A549 treated with Hydrocortisone at 1 μM for 4 hours (cell line): ENCODE results near the gene PLAC8L1. TPM values are rescaled to one million over a fixed set of nuclear protein-coding genes. Genes with fewer than 3 reads are reported as not detected.

Experiments used
- total RNA-seq: library from RNA; stranded (reverse); fragments of 200-300 nt; extraction: Qiagen RNA extraction; gene quantifications from 5 replicates; pipeline ENCODE4 v1.2.3, GENCODE V29; 2022

Gene PLAC8L1, protein sequence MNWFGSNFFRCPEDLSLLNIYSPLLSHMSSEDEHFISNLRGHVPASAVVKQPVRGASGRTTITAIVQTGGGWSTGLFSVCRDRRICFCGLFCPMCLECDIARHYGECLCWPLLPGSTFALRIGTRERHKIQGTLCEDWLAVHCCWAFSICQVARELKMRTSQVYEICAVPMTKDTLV
- 0.20 to 0.40 TPM (median 0.22 TPM) in 5 replicates for total RNA-seq

DNA sequence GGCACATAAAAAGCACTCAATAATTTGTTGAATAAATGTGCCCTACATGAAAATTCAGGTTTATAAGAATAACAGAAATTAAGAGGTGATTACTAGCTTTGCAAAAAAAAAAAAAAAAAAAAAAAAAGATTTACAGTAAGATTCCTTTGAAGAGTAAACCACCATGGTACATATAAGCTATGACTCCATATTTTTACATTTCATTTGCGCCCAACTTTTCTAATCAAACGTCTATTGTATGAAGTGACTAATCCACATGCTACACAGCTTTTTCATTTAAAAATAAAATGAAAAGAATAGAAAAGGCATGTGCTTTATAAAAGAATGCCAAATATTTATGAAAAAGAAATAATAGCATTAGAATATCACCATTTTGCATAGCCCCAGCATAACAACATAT, at the start of gene PLAC8L1:
Gene PLAC8L1, minus strand, starts transcription at position 101 of the 400 bp plus-strand sequence. CDS start 1,266 bp downstream, outside the sequence.

Other genes with a start within 250 kb of the PLAC8L1 start
- gene GRXCR2, start 232.6 kb downstream of the PLAC8L1 start, total RNA-seq, result not detected in 5 replicates
- 2.0 to 2.8 TPM (median 2.4 TPM) in 5 replicates for gene SH3RF2, start 169.0 kb downstream of the PLAC8L1 start, total RNA-seq
- 49.8 to 66.5 TPM (median 51.9 TPM) in 5 replicates for gene LARS1, start 77.1 kb upstream of the PLAC8L1 start, total RNA-seq
- gene RBM27, start 98.0 kb upstream of the PLAC8L1 start, total RNA-seq, result 10.3 to 16.1 TPM (median 10.8 TPM) in 5 replicates
- gene POU4F3, start 233.3 kb upstream of the PLAC8L1 start, total RNA-seq, result 0.07 to 0.10 TPM (median 0.10 TPM) in 5 replicates